GM18867 (cell line): ENCODE data around the gene SLC35G2.
"Not testable (repeated sequence)": the region's sequence is repeated elsewhere in the genome, so short reads cannot be mapped to it uniquely, and the experiment has no call there.

Experiments used
- ATAC-seq: cut with Tn5 transposase; IDR thresholded peaks from one replicate; pipeline ENCODE4 v1.9.1; 2021; ENCODE audit warnings: mild to moderate bottlenecking, moderate library complexity; ENCODE audit not compliant: unreplicated experiment

The SLC35G2 gene

DNA sequence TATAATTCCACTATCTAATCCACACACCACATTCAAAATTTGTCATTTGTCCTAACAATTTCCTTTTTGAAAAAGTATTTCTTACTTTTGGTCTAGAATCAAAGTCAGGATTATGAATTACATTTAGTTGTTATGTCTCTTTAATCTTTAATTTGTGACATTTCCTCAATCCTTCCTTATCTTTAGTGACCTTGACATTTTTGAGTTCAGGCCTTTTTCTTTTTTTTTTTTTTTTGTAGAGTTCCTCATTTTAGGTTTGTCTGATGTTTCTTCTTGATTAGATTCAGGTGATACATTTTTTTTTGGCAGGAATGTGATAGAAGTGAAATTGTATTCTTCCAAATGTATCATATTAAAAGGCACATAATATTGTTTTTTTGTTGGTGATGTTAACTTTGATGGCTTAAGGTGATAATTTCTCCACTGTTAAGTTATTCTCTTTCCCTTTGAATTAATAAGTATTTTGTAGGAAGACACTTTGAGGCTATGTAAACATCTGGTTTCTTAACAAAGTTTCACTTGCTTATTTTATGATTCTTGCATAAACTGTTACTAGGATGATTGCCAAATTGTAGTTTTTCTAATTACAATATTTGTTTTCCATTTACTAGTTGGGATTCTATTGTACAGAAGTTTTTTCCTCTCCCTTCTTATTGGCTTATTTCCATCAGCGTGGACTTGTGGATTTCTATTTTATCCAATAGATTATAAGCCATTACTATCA lies 16.3 kb downstream of the SLC35G2 start:
- ATAC-seq: no peak

DNA sequence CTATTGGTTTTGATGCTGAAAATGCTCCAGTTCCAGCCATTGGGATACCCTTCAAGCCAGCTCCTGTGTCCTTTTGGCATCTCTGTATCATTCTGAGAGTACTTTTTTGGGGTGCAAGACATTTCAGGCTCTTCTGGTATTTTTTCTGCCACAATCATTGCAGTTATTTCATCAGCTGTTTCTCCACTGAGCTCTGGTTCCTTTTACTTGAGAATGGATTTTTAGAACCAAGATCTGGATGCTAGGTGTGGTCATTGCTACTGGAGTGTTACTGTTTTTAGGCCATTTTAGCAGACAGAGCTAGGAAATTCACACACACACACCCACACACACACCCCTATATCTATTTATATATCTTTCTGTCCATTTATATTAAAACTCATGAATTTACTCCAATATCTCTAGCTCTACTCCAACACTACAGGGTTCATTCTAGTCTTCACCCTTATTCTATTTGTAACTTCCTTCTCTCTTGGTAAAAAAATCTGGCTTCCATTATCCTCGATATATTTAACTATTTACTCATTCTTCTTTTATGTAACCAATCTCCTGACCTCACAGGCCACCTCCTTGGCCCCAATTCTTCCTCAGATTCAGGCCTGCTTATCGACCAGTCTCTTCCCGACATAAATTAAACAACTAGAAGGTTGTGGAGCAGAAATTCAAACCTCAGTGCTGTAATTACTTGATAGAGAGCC lies 17.0 kb downstream of the SLC35G2 start:
- no peak for ATAC-seq

DNA sequence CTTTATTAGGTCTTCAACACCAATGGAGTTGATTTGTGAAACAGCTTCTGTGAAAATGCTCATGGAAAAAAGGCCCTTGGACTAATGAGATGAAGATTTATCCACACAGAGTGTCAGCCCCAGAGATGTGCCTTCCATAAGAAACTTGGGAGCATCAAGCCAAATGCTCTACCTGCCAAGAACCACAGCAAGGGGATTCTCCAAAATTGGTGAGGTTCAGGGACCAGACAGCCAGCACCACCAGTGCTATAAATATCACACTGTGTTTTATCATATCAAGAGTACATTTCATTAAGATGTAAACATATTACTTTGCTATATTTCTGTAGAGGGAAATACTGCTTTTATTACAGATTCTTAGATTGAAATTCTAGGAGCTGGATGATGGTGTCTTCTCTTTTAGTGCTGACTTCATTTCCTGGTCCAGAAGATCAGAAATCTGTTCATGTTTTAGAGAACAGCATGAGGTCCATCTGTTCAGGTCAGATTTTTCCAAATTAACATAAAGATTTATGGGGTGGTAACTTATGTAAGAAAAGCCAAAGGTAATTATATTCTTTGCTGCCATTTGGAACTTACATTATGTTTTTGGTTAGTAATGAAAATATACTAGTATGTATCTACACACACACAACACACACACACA lies 17.7 kb downstream of the SLC35G2 start:
- ATAC-seq: no peak

DNA sequence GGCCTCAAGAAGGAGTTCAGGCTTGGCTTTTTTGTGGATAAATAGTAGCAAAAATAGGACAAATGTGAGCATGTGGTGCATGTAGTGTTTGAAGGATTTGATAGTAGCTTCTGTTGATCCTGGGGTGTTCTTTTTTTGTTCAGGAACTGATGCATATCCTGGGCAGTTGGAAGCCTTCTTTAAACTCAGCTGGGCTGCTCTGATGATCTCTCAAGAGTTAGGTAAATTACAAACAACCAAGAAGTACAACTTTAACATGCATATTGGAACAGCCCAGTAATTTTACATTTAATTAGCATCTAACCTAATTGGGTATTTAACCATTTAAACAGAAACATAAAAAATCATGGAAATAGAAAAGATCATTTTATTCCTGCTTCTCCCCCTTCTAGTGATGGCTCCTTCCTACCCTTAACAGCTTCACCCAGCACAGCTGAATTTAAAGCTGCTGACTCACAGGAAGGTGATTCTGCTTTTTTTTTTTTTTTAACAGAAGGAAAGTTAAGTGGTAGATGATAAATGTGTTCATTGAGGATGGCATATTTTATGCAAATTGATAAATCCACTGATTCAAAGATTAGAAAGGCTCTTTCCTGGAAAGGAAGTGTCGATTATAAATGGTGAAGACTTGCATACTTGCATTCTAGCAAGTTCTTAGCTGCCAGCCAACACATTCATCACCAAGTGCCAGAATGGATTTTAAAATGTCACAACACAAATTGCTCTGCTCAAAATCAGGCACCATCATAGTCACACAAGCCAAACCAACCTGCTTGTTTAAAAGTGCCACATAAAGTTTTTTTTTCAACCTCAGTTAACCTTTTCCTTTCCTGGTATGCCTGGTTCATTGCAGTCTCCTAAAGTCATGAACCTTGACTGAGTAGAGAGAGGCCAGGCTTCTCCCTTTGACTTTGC lies 20.0 kb downstream of the SLC35G2 start:
- ATAC-seq: no peak

GRCh38 chr3:136839556-136839931 lies 20.6 kb downstream of the SLC35G2 start:
- no peak for ATAC-seq

DNA sequence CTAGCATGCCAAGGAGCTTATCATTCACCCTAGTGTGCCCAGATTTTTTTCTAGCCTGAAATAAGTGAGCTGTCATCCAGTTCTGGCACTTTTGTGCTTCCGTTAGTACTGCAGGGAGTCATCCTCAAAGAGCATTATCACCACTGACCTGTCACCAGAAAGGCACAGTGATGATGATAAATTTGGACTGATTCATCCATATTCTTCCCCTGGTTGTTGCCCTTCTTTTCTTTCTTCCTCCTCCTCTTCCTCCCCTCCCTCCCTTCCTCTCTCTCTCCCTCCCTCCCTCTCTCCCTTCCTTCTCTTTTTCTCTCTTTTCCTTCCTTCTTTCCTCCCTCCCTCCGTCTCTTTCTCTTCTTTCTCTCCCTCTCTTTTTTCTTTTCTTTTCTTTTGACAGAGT lies 21.3 kb downstream of the SLC35G2 start:
- no peak for ATAC-seq

DNA sequence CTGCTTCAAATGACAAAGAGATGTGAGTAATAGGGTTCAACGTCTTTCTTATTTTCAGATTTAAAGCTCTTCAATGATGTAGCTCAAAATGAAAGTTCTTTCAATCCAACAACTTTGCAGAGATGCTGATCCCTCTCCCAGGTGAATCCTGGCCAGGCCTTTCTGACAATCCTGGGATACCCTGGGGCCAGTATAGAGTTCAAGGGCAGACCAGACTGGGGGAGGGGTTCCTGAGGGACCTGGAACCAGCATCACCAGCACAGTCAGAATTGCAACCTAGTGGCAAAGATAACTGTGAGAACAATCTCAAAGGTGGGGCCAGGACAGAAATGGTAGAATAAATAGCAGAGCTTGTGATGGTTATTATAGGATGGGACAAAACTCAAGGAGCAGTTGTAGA lies 23.4 kb downstream of the SLC35G2 start:
- no peak for ATAC-seq

DNA sequence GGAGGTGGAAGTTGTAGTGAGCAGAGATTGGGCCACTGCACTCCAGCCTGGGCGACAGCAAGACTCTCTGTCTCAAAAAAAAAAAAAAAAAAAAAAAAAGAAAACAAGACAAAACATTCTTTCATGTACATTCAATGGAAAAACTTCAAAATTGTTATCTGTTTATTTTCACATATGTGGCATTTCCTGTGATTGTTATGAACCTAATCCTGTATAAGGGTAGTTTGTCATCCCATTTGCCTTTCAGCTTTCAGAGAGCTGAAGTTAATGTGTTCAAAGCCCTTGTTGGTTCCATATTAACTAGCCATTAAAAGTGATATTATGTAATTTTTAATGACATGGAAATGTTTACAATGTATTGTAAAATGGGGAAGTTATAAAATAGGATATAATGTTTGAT lies 25.8 kb downstream of the SLC35G2 start:
- ATAC-seq: no peak

GRCh38 chr3:136852180-136852579 lies 33.3 kb downstream of the SLC35G2 start:
- no peak for ATAC-seq

DNA sequence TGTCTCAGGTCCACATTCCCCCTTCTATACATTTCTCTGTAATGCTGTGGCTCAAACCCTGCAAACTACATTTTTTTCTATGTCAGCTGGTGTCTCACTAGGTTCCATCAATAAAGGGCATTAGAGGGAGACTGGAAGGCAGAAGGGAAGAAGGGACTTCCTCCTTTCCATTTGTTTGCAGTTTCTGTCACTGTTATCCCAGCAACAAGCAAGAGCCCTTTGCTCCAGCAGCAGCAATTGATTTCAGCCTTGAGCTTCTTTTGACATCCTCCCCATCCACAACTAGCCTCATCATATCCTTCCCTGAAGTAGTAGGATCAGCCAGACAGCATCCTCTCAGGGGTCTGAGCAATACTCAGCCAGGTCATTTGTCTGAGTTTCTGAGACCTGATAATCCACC lies 37.7 kb downstream of the SLC35G2 start:
- no peak for ATAC-seq

- ATAC-seq: no peak
Measured at GRCh38 chr3:136858381-136858780, 39.5 kb downstream of the SLC35G2 start.

DNA sequence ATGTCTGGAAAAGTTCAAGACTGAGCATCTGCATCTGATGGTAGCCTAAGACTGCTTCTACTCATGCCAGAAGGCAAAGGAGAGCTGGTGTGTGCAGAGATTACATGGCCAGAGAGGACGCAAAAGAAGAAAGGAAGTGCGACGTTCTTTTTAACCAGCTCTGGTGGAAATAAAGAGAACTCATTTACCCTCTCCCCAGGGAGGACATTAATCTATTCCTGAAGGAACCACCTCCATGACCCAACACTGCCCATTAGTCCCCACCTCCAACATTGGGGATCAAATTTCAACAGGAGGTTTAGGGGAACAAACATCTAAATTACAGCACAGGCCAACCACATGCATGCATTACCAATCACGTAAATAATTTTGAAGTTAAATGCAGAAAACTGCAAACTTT lies 41.6 kb downstream of the SLC35G2 start:
- no peak for ATAC-seq

DNA sequence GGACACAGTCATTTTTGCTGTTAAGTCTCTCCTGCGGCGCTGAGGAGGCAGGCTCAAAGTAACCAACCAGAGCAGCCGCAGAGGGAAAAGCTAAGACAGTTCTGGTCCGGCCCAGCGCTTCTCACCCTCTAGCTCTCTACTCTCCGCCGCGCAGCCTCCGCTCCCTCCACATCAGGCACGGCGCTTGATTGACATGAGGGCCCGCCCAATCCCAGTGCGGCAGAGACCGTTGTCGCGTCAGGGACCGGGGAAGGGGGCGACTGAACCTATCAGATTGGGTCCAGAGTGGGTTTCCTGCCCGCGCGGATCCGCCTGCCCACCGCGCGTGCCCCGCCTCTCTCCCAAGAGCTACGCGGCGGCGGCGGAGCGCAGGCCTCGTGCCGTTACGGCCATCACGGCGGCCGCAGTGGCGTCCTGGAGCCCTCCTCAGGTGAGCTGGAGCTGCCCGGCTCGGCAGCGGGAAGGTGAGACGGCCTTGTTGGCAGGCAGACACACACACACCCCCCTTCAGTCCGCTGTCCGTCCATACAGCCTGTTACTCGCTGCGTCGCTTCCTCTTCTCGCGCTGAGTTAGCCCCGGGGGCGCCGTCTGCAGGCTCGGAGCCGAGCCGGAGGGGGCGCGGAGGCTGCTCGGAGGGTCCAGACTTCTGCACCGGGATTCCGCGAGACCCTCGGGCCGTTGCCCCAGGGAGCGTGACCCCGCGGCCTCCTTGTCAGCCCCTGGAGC lies 43.1 kb downstream of the SLC35G2 start, which contains the start of gene NCK1:
Gene NCK1, plus strand, starts transcription at position 319 of the 727 bp plus-strand sequence. CDS start 65,794 bp downstream, outside the sequence.
- ATAC-seq: peak; percentile 98

GRCh38 chr3:136862617-136863322 lies 43.8 kb downstream of the SLC35G2 start:
- ATAC-seq: no peak

- no peak for ATAC-seq
Measured at GRCh38 chr3:136869282-136869681, 50.4 kb downstream of the SLC35G2 start.

DNA sequence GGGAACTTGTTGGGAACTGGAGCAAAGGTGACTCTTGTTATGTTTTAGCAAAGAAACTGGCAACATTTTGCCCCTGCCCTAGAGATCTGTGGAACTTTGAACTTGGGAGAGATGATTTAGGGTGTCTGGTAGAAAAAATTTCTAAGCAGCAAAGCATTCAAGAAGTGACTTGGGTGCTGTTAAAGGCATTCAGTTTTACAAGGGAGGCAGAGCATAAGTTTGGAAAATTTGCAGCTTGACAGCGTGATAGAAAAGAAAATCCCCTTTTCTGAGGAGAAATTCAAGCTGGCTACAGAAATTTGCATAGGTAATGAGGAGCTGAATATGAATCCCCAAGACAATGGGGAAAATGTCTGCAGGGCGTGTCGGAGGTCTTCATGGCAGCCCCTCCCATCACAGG lies 53.3 kb downstream of the SLC35G2 start:
- ATAC-seq: not testable (repeated sequence)

- ATAC-seq: not testable (repeated sequence)
Measured at GRCh38 chr3:136879510-136879909, 60.6 kb downstream of the SLC35G2 start.

DNA sequence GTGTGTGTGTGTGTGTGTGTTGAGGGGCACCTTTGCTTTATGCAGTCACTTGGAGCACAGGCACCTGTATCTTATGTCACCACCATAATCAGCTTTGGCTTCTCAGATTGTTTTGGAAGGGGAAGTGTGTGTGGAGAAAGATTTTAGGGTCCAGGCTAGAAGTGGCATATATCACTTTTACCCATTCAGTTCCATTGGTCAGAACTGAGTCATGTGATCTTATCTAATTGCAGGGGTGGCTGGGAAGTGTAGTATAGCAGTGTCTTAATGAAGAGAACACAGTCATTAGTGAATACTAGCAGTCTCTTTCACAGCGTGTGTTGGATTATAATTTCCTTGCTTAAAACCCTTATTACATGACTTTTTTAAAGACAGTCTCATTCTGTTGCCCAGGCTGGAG lies 63.6 kb downstream of the SLC35G2 start:
- ATAC-seq: no peak

GRCh38 chr3:136883967-136884720 lies 65.2 kb downstream of the SLC35G2 start:
- ATAC-seq: no peak
